AG04450 (cell line): ENCODE measurements around the gene SCAI. TPM values are rescaled to one million over a fixed set of nuclear protein-coding genes. Genes with fewer than 3 reads are reported as not detected.
"Not testable (repeated sequence)": the region's sequence is repeated elsewhere in the genome, so short reads cannot be mapped to it uniquely, and the experiment has no call there.

Experiments used
- CTCF ChIA-PET: fragments of 300-600, 350-600 bp; formaldehyde crosslinking; extraction: SDS; loops from one replicate; lab custom pipeline; 2022; ENCODE audit warnings: antibody characterized with exemption, inconsistent platforms; lab: Charles Lee
- POLR2A ChIA-PET: fragments of 350-600 bp; formaldehyde crosslinking; extraction: SDS; loops from one replicate; lab custom pipeline; 2021; ENCODE audit warnings: antibody characterized with exemption, inconsistent platforms; lab: Yijun Ruan, JAX
- DNase-seq: peaks from one replicate; pipeline ENCODE4 v3.0.0-alpha.2; 2011; ENCODE audit warnings: low read depth, low spot score
- H3K27ac ChIP-seq: one replicate; pipeline ENCODE4 v1.5.1; 2012; ENCODE audit warnings: low read depth, low read length, control low read depth
- H3K27me3 ChIP-seq: one replicate; pipeline ENCODE4 v1.6.0; 2012; ENCODE audit warnings: low read length; ENCODE audit not compliant: control insufficient read depth, insufficient read depth
- H3K4me3 ChIP-seq: 2 replicates; pipeline ENCODE4 v1.5.1; 2011; ENCODE audit warnings: mild to moderate bottlenecking, low read depth, low read length, control low read depth
- H3K9me3 ChIP-seq: 2 replicates; pipeline ENCODE4 v1.5.1; 2012; ENCODE audit warnings: low read length; ENCODE audit not compliant: control insufficient read depth, insufficient read depth
- polyA plus RNA-seq: library from polyadenylated mRNA; depleted of rRNA; stranded (reverse); fragments of >200 nt; gene quantifications from 2 replicates; pipeline ENCODE4 v1.2.3, GENCODE V29; 2011
- TF ChIP-seq, protein P1 (sequence below): IDR thresholded peaks from 2 replicates; pipeline ENCODE4 v1.5.1; 2011; ENCODE audit warnings: low read depth, low read length, control low read depth, inconsistent platforms

SCAI gene
- polyA plus RNA-seq, 1 experiment: 13.9 TPM

GRCh38 chr9:124973807-124974206 lies 169.5 kb downstream of the SCAI start:
- ChIA-PET CTCF (no interaction called here), POLR2A (no interaction called here)
- no peak for DNase-seq
- H3K27ac ChIP-seq: no peak overlapping the region
- no peak overlapping the region for H3K4me3 ChIP-seq
- TF ChIP-seq, protein P1, sequence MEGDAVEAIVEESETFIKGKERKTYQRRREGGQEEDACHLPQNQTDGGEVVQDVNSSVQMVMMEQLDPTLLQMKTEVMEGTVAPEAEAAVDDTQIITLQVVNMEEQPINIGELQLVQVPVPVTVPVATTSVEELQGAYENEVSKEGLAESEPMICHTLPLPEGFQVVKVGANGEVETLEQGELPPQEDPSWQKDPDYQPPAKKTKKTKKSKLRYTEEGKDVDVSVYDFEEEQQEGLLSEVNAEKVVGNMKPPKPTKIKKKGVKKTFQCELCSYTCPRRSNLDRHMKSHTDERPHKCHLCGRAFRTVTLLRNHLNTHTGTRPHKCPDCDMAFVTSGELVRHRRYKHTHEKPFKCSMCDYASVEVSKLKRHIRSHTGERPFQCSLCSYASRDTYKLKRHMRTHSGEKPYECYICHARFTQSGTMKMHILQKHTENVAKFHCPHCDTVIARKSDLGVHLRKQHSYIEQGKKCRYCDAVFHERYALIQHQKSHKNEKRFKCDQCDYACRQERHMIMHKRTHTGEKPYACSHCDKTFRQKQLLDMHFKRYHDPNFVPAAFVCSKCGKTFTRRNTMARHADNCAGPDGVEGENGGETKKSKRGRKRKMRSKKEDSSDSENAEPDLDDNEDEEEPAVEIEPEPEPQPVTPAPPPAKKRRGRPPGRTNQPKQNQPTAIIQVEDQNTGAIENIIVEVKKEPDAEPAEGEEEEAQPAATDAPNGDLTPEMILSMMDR: no peak
- H3K27me3 ChIP-seq: no peaks in the 10 kb centered on the region
- H3K9me3 ChIP-seq: no peaks in the 10 kb centered on the region

- TF ChIP-seq, protein P1: no peak
- ChIA-PET CTCF (no interaction called here), POLR2A (no interaction called here)
- H3K4me3 ChIP-seq: no peak overlapping the region
- no peaks in the 10 kb centered on the region for H3K9me3 ChIP-seq
- DNase-seq: no peak
- H3K27ac ChIP-seq: no peak overlapping the region
- no peaks in the 10 kb centered on the region for H3K27me3 ChIP-seq
Measured at GRCh38 chr9:124972241-124972770, 171.0 kb downstream of the SCAI start.

DNA sequence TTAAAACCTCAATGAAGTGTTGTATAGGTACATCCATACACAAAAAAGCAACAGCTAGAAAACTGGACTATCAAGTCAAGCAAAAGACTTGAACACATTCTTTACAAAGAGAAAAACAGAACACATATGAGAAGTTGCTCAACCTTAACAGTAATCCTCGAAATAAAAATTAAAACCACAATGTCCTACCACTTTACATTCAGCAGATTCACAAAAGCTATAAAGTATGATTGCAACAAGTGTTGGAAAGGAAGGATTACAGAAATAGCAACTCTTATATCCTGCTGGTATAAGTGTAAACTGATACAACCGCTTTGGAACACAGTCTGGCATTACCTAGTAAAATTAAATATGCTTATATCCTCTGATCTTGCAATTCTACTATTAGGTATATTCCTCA lies 173.9 kb downstream of the SCAI start:
- ChIA-PET CTCF (interaction anchor here (0.6 kb wide), 1 partner anchor 48 kb away, joined by 4 read pairs; no protein-coding TSS in a partner anchor), POLR2A (no interaction called here)
- no peak overlapping the region for H3K4me3 ChIP-seq
- H3K27ac ChIP-seq: no peak overlapping the region
- no peaks in the 10 kb centered on the region for H3K27me3 ChIP-seq
- TF ChIP-seq, protein P1: no peak
- DNase-seq: no peak
- no peaks in the 10 kb centered on the region for H3K9me3 ChIP-seq

GRCh38 chr9:124968238-124968637 lies 175.1 kb downstream of the SCAI start:
- DNase-seq: no peak
- Histone ChIP-seq H3K9me3 (no peaks in the 10 kb centered on the region), H3K27me3 (no peaks in the 10 kb centered on the region), H3K4me3 (no peak overlapping the region), H3K27ac (no peak overlapping the region)
- ChIA-PET POLR2A (no interaction called here), CTCF (no interaction called here)
- TF ChIP-seq, protein P1: no peak

DNA sequence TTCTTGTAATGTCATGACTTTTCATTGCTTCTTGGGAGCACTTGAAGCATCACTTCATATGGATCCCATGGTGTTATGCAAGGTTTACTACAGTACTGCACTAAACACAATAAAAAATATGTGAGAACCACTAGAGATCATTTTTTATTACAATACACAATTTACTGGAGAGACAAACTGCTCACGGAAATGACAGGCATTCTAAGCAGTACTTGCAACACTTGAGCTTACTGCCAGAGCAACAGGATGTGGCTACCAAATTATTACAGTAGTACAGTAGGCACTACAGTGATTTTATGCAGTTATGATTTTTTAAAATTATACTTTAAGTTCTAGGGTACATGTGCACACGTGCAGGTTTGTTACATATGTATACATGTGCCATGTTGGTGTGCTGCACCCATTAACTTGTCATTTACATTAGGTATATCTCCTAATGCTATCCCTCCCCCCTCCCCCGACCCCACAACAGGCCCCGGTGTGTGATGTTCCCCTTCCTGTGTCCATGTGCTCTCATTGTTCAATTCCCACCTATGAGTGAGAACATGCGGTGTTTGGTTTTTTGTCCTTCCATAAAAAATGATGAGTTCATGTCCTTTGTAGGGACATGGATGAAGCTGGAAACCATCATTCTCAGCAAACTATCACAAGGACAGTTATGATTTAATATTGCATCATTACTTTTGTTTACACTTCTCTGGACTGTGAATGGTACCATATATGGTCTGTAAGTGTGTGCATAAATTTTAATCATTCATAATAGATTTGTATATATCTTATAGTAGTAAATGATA lies 177.4 kb downstream of the SCAI start:
- CTCF ChIA-PET, H3K27me3 ChIP-seq, H3K4me3 ChIP-seq, H3K9me3 ChIP-seq, DNase-seq, H3K27ac ChIP-seq: not testable (repeated sequence)
- POLR2A ChIA-PET: interaction anchor here (0.6 to 0.8 kb wide), 2 partner anchors 234 to 275 kb away, joined by 3 to 7 read pairs; partner anchors contain the start of gene HSPA5
